Measurements from ENCODE around the gene ARF4.
A peak's percentile ranks its signal among the peaks of the same experiment; 100 is the strongest.

The ARF4 gene

DNA sequence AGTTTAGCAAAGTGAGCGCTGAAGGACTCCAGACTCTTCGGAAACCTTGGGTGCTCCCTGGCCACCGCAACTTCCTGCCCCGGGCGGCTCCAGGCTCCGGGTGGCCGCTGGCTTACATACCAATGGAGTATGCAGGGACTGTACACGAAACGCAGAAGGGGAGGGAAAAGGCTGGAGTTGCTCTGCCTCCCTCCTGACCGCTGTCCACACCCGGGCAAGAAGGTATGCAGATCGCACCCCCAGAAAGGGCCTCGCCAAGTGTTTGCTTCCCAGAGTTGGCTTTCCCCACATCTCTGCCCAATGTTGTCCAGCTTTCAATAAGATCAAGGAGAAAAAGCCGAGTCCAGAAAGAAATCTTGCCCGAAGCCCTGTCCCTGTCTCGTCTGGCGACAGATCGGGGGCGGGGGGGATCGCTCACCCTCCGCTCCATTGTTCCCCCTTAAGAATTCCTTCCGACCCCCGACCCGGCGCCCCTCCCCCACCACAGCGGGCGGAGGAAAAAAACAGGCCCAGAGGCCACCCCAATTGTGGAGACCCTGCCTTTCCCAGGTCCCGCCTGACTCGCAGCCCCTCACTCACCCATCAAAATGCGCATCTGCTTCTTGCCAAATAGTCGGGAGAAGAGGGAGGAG lies 533 bp downstream of the ARF4 start:
- Mint-ChIP-seq H3K27me3 (no peaks in the 10 kb centered on the region), H3K27ac (peak overlapping the region; percentile 100), H3K4me3 (peak overlapping the region; percentile 99), H3K36me3 (peaks cover 3% of the 10 kb centered on the region), H3K4me1 (ENCODE audit: low read depth) (peaks cover 43% of the 10 kb centered on the region), H3K9me3 (ENCODE audit: low read depth) (no peaks in the 10 kb centered on the region)

DNA sequence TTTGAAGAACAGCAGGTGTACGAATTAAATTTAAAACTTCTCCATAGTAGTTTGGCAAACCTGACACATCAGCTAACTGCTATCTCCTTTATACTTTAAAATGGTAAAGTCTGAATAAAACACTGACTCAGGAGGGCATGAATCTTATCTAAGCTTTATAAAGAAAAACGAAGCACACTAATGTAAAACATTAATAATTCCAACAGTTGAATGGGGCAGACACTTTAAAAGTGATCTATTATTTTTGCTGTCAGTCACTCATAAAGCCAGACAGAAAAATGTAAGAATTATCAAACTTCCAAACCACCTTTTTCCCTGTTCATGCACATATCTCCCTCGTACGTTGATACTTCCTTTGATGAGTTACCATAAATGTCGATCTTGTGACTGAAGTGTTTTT lies 2.6 kb downstream of the ARF4 start:
- Mint-ChIP-seq H3K9me3 (ENCODE audit: low read depth) (no peaks in the 10 kb centered on the region), H3K36me3 (peaks cover 6% of the 10 kb centered on the region), H3K27me3 (no peaks in the 10 kb centered on the region), H3K4me1 (ENCODE audit: low read depth) (peaks cover 48% of the 10 kb centered on the region), H3K27ac (peak overlapping the region; percentile 37), H3K4me3 (peak overlapping the region; percentile 99)

DNA sequence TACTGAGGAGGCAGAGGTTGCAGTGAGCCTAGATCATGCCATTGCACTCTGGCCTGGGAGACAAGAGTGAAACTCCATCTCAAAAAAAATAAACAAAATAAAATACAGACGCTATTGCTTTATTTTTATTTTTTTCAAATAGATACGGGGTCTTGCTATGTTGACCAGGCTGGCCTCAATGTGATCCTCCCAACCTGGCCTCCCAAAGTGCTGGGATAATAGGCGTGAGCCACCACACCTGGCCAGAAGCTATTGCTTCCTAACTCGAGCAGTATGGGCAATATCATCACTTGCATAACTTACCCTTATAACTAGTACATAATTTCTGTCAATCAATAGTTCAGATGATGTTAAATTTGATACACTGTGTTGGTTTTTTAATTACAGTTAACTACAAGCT lies 3.0 kb downstream of the ARF4 start:
- H3K27ac Mint-ChIP-seq, result peak overlapping the region; percentile 37
- H3K9me3 Mint-ChIP-seq (ENCODE audit: low read depth), result no peaks in the 10 kb centered on the region
- peaks cover 6% of the 10 kb centered on the region for H3K36me3 Mint-ChIP-seq
- no peaks in the 10 kb centered on the region for H3K27me3 Mint-ChIP-seq
- H3K4me3 Mint-ChIP-seq, result peak overlapping the region; percentile 99
- H3K4me1 Mint-ChIP-seq (ENCODE audit: low read depth), result peaks cover 43% of the 10 kb centered on the region

DNA sequence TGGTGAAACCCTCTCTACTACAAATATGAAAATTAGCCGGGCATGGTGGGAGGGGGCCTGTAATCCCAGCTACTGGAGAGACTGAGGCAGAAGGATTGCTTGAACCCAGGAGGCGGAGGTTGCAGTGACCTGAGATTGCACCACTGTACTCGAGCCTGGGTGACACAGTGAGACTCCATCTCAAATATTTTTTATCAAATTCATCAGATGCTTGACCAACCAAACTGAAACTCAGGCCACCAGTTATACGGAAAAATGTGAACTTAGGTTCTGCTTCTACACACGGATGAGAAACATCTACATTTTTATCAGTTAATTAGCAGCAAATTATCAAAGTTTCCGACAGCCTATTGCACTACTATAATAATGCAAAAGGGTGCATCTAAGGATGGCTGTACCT lies 4.8 kb downstream of the ARF4 start:
- H3K27ac Mint-ChIP-seq, result no peak overlapping the region
- H3K9me3 Mint-ChIP-seq (ENCODE audit: low read depth), result no peaks in the 10 kb centered on the region
- no peak overlapping the region for H3K4me3 Mint-ChIP-seq
- no peaks in the 10 kb centered on the region for H3K27me3 Mint-ChIP-seq
- H3K4me1 Mint-ChIP-seq (ENCODE audit: low read depth), result peaks cover 41% of the 10 kb centered on the region
- H3K36me3 Mint-ChIP-seq, result peaks cover 3% of the 10 kb centered on the region

DNA sequence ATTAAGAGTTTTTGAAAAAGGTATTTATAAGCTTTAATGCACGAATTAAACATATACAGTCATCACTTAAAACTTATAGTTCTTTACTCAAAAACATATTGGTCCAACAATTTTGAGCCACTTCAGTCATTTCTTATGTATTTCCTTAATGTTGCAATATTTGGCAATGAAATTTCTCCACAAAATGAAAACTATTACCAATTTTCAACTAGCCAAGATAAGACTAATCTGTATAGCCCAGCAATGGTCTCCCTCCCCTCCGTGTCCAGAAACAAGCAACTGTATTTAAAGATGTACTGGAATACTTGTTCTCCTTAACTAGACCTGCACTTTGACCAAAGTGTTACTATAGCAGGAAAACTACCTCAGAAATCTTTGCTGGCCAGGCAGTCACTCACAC lies 9.2 kb downstream of the ARF4 start:
- Mint-ChIP-seq H3K4me3 (no peak overlapping the region), H3K9me3 (ENCODE audit: low read depth) (no peaks in the 10 kb centered on the region), H3K36me3 (peaks cover 3% of the 10 kb centered on the region), H3K4me1 (ENCODE audit: low read depth) (peaks cover 46% of the 10 kb centered on the region), H3K27me3 (no peaks in the 10 kb centered on the region), H3K27ac (no peak overlapping the region)

DNA sequence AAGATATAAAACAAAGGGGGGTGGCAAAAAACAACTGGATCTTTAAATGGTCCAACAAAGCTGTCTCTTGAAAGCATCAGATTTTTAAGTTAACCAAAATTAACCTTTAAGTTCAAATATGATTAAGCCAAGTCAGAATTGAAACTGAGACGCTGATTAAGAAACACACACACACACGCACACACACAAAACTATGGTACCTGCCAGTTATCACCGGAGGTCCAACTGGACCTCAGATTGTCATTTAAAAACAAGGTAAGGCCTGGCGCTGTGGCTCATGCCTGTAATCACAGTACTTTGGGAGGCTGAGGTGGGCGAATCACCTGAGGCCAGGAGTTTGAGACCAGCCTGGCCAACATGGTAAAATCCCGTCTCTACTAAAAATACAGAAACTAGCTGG lies 10.4 kb downstream of the ARF4 start:
- Mint-ChIP-seq H3K36me3 (peaks cover 3% of the 10 kb centered on the region), H3K27ac (no peak overlapping the region), H3K4me1 (ENCODE audit: low read depth) (peaks cover 43% of the 10 kb centered on the region), H3K9me3 (ENCODE audit: low read depth) (no peaks in the 10 kb centered on the region), H3K27me3 (no peaks in the 10 kb centered on the region), H3K4me3 (no peak overlapping the region)

DNA sequence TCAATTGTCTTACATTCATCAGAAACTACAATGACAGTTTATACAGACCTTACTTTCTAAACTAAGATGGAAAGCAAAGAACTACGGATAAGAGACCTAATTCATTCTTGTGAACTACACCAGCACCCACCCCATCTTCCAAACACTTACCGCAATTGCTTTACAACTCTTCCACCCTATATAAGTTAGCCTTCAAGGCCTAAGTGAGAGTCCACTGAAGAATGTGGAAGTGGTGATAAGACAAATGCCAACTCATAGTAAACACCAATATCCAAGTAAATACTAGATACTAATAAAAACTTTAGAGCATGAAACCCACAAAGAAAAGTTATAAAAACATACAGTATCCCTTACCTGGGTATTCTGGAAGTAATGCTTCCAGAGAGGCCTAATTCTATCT lies 13.6 kb downstream of the ARF4 start:
- H3K27ac Mint-ChIP-seq, result peak overlapping the region; percentile 73
- H3K4me3 Mint-ChIP-seq, result no peak overlapping the region
- H3K27me3 Mint-ChIP-seq, result no peaks in the 10 kb centered on the region
- no peaks in the 10 kb centered on the region for H3K36me3 Mint-ChIP-seq
- H3K9me3 Mint-ChIP-seq (ENCODE audit: low read depth), result no peaks in the 10 kb centered on the region
- H3K4me1 Mint-ChIP-seq (ENCODE audit: low read depth), result peaks cover 36% of the 10 kb centered on the region

DNA sequence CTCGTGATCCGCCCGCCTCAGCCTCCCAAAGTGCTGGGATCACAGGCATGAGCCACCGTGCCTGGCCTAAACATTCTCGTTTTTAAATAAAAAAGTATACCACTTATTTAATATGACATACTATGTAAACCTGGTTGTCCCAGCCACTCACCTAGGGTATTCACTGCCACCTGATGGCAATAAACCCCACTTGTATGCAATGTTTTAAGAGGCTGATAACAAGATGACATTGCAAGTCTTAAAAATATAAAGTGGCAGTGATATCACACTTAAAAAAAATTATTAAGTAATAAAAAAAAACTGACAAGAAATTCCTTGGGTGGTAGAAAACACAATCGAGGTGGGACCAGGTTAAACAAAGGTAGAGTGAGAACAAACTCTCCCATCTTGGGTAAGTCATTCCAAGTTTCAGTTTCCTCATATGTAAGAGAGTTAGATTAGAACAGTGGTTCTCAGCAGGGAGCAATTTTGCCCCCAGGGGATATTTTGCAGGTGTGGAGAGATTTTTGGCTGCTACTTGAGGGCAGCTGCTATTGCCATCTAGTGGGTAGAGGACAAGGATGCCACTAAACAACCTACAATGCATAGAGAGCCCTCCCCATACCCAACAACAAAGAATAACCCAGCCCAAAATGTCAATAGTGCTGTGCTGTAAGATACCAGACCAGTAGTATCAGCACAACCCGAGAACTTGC lies 14.5 kb downstream of the ARF4 start:
- H3K9me3 Mint-ChIP-seq (ENCODE audit: low read depth), result no peaks in the 10 kb centered on the region
- no peak overlapping the region for H3K27ac Mint-ChIP-seq
- H3K36me3 Mint-ChIP-seq, result no peaks in the 10 kb centered on the region

DNA sequence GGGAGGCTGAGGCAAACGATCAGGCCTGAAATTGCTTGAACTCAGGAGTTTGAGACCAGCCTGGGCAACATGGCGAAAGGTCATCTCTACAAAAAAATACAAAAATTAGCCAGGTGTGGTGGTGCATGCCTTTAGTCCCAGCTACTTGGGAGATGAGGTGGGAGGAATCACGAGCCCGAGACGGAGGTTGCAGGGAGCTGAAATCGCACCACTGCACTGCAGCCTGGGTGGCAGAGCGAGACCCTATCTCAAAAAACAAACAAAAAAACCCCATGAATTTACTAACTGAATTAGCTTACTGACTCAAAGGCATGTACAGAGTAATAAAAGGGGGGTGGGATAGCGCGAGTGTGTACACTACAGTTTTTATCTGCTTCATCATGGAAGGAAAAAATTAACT lies 19.3 kb downstream of the ARF4 start:
- H3K4me3 Mint-ChIP-seq, result no peak overlapping the region
- H3K27me3 Mint-ChIP-seq, result no peaks in the 10 kb centered on the region
- H3K4me1 Mint-ChIP-seq (ENCODE audit: low read depth), result peaks cover 29% of the 10 kb centered on the region
- H3K27ac Mint-ChIP-seq, result peak overlapping the region; percentile 54
- H3K9me3 Mint-ChIP-seq (ENCODE audit: low read depth), result no peaks in the 10 kb centered on the region
- H3K36me3 Mint-ChIP-seq, result peaks cover 2% of the 10 kb centered on the region

More for the DNA sequence above, 14.5 kb downstream of the ARF4 start:
- H3K4me1 Mint-ChIP-seq (ENCODE audit: low read depth), result peaks cover 36% of the 10 kb centered on the region
- no peaks in the 10 kb centered on the region for H3K27me3 Mint-ChIP-seq
- H3K4me3 Mint-ChIP-seq, result no peak overlapping the region

DNA sequence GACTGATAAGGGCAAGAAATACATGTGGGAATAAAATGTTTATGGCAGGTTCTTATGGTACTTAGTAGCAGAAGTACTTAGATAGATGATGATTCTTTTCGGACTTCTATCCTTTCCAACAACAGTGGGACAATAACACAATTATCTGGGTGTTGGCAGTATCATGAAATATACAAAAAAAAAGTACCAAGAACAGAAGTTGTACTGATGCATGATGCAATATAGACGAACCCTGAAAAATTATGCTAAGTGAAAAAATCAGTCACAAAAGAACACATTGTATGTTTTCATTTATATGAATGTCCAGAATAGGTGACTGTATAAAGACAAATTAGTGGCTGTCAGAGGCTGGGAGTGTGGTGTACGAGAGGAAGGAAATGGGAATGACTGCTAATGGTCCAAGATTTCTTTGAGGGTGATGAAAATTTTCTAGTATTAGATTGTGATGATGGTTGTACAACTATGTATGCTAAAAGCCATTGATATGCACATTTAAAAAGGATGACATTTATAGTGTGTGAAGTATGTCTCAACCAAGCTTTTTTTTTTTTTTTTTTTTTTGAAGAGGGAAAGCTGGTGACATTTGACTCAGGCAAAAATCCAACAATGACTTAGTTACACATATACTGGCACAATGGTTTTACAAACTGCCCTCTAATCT lies 21.0 kb downstream of the ARF4 start:
- Mint-ChIP-seq H3K9me3 (ENCODE audit: low read depth) (no peaks in the 10 kb centered on the region), H3K27ac (peak overlapping the region; percentile 66), H3K4me3 (no peak overlapping the region), H3K4me1 (ENCODE audit: low read depth) (peaks cover 32% of the 10 kb centered on the region), H3K27me3 (no peaks in the 10 kb centered on the region), H3K36me3 (peaks cover 6% of the 10 kb centered on the region)

DNA sequence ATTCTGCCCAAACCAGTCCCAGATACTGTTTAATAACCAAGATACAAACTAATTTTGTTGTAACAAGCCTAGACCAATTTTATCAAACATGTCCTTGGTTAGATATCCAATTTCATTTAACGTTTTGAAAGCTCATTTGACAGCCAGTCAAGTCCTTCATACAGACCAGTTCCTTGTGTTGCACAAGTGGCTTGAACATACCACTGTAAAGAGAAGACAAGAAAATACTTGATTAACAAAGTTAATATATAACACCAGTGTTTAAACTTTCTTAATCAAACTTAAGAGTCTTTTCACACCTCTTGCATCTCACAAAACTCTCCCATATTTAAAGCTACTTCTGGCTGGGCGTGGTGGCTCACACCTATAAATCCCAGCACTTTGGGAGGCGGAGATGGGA lies 25.0 kb downstream of the ARF4 start:
- no peak overlapping the region for H3K4me3 Mint-ChIP-seq
- H3K27me3 Mint-ChIP-seq, result no peaks in the 10 kb centered on the region
- peaks cover 6% of the 10 kb centered on the region for H3K36me3 Mint-ChIP-seq
- peaks cover 22% of the 10 kb centered on the region for H3K4me1 Mint-ChIP-seq (ENCODE audit: low read depth)
- no peaks in the 10 kb centered on the region for H3K9me3 Mint-ChIP-seq (ENCODE audit: low read depth)
- H3K27ac Mint-ChIP-seq, result no peak overlapping the region

DNA sequence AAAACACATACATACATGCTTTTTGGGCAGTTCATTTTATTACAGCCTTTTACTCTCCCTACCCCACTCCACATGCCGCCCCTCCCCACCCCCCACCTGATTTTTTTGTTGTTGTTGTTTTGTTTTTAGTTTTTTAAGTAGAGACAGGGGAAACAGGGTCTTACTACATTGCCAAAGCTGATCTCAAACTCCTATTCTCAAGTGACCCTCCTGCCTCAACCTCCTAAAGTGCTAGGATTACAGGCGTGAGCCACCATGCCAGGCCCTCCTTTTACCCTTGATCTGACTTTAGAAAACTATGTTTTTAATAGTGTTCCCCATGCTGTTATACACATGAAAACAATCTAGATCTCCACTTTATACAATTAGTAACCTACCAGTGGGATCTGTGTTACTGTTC lies 26.3 kb downstream of the ARF4 start:
- H3K36me3 Mint-ChIP-seq, result peaks cover 4% of the 10 kb centered on the region

DNA sequence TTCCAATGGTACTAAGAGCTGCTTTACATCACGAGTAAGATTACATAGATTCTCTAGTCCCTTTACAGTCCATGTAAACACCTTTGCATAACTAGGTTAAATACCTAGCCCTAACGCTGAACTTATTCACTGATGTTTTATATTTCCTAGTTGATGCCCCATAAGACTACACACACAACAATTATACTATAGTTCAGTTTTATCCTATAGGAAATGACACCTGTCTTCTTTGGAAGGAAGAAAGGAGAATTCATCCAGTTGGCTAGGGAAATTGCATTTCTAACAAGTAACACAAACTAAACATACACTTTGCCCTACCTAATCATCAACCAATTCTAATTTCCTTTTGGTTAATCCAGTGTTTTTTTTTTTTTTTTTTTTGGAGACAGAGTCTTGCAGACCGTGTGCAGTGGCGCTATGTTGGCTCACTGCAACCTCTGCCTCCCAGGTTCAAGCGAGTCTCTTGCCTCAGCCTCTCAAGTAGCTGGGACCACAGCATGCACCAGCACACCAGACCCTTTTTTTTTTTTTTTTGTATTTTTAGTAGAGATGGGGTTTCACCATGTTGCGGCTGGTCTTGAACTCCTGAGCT lies 27.2 kb downstream of the ARF4 start:
- Mint-ChIP-seq H3K27ac (peak overlapping the region; percentile 46), H3K4me3 (no peak overlapping the region), H3K36me3 (peaks cover 4% of the 10 kb centered on the region), H3K27me3 (no peaks in the 10 kb centered on the region), H3K9me3 (ENCODE audit: low read depth) (no peaks in the 10 kb centered on the region), H3K4me1 (ENCODE audit: low read depth) (peaks cover 14% of the 10 kb centered on the region)

More for the DNA sequence above, 26.3 kb downstream of the ARF4 start:
- no peaks in the 10 kb centered on the region for H3K9me3 Mint-ChIP-seq (ENCODE audit: low read depth)
- H3K27ac Mint-ChIP-seq, result peak overlapping the region; percentile 54
- no peak overlapping the region for H3K4me3 Mint-ChIP-seq
- no peaks in the 10 kb centered on the region for H3K27me3 Mint-ChIP-seq
- H3K4me1 Mint-ChIP-seq (ENCODE audit: low read depth), result peaks cover 18% of the 10 kb centered on the region

DNA sequence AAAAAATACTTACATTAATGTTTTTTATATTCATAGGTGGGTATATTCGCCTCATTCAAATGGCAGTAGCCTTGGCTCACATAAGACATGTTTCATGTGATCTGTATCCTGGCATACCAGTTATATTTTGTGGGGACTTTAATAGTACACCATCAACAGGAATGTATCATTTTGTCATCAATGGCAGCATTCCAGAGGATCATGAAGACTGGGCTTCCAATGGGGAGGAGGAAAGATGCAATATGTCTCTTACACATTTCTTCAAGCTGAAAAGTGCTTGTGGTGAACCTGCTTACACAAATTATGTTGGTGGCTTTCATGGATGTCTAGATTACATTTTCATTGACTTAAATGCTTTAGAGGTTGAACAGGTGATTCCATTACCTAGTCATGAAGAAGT lies 37.6 kb downstream of the ARF4 start:
- H3K27me3 Mint-ChIP-seq, result no peaks in the 10 kb centered on the region
- peak overlapping the region; percentile 28 for H3K27ac Mint-ChIP-seq
- H3K36me3 Mint-ChIP-seq, result peaks cover 10% of the 10 kb centered on the region
- no peaks in the 10 kb centered on the region for H3K9me3 Mint-ChIP-seq (ENCODE audit: low read depth)
- peak overlapping the region; percentile 79 for H3K4me3 Mint-ChIP-seq
- H3K4me1 Mint-ChIP-seq (ENCODE audit: low read depth), result peaks cover 54% of the 10 kb centered on the region

DNA sequence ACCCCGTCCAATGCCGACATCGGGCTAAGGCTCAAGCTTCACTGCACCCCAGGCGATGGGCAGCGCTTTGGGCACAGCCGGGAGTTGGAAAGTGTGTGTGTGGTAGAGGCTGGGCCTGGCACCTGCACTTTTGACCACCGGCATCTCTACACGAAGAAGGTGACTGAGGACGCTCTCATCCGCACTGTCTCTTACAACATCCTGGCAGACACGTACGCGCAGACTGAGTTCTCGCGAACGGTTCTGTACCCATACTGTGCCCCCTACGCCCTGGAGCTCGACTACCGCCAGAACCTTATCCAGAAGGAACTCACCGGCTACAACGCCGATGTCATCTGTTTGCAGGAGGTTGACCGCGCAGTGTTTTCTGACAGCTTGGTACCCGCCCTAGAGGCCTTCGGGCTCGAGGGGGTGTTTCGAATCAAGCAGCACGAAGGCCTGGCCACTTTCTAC lies 40.0 kb downstream of the ARF4 start:
- Mint-ChIP-seq H3K27ac (peak overlapping the region; percentile 100), H3K9me3 (ENCODE audit: low read depth) (no peaks in the 10 kb centered on the region), H3K4me1 (ENCODE audit: low read depth) (peaks cover 48% of the 10 kb centered on the region), H3K27me3 (no peaks in the 10 kb centered on the region), H3K36me3 (peaks cover 8% of the 10 kb centered on the region), H3K4me3 (peak overlapping the region; percentile 98)

Measured in activated naive CD8-positive, alpha-beta T cell (primary cell).